Neural progenitor cell (in vitro differentiated cells): ENCODE data around the gene FABP7. TPM values are rescaled to one million over a fixed set of nuclear protein-coding genes. Genes with fewer than 3 reads are reported as not detected.

Experiments used
- DNase-seq: peaks from one replicate; pipeline ENCODE4 v3.0.0-alpha.2; 2016; ENCODE audit warnings: low spot score
- H2AFZ ChIP-seq: fragments of 200-600 bp; sonication (generic); replicated peaks from 2 replicates; pipeline ENCODE4 v1.6.1; 2016; ENCODE audit warnings: antibody characterized with exemption
- H3F3A ChIP-seq: fragments of 200-600 bp; sonication (generic); 2 replicates; pipeline ENCODE4 v1.6.1; 2016; ENCODE audit warnings: antibody characterized with exemption, low read depth
- H3K27ac ChIP-seq: fragments of 200-600 bp; sonication (generic); 2 replicates; pipeline ENCODE4 v1.5.1; 2016; ENCODE audit warnings: mild to moderate bottlenecking
- H3K27me3 ChIP-seq: fragments of 200-600 bp; sonication (generic); 2 replicates; pipeline ENCODE4 v1.6.1; 2016; ENCODE audit warnings: mild to moderate bottlenecking, moderate library complexity
- H3K36me3 ChIP-seq: fragments of 200-600 bp; sonication (generic); 2 replicates; pipeline ENCODE4 v1.5.1; 2016
- H3K4me1 ChIP-seq: fragments of 200-600 bp; sonication (generic); 2 replicates; pipeline ENCODE4 v1.6.1; 2016; ENCODE audit warnings: mixed run types
- H3K4me2 ChIP-seq: fragments of 200-600 bp; sonication (generic); 2 replicates; pipeline ENCODE4 v1.6.1; 2016
- H3K4me3 ChIP-seq: fragments of 200-600 bp; sonication (generic); 2 replicates; pipeline ENCODE4 v1.5.1; 2016
- H3K79me2 ChIP-seq: fragments of 200-600 bp; sonication (generic); 2 replicates; pipeline ENCODE4 v1.6.1; 2016; ENCODE audit warnings: low read depth
- H3K9ac ChIP-seq: fragments of 200-600 bp; sonication (generic); 2 replicates; pipeline ENCODE4 v1.6.1; 2016
- H3K9me3 ChIP-seq: fragments of 200-600 bp; sonication (generic); 2 replicates; pipeline ENCODE4 v1.5.1; 2016; ENCODE audit warnings: low read depth
- H4K20me1 ChIP-seq: fragments of 200-600 bp; sonication (generic); 2 replicates; pipeline ENCODE4 v1.6.1; 2016; ENCODE audit warnings: low read depth
- H3K27ac Mint-ChIP-seq: 3 replicates; pipeline ENCODE4 v1.8.0; 2021; ENCODE audit warnings: mixed read lengths
- H3K27me3 Mint-ChIP-seq: 2 replicates; pipeline ENCODE4 v1.8.0; 2022; ENCODE audit warnings: low read depth, mild to moderate bottlenecking, inconsistent platforms, moderate library complexity, mixed read lengths; ENCODE audit not compliant: insufficient read depth
- H3K36me3 Mint-ChIP-seq: 3 replicates; pipeline ENCODE4 v1.8.0; 2021; ENCODE audit warnings: mixed read lengths
- H3K4me1 Mint-ChIP-seq: 3 replicates; pipeline ENCODE4 v1.8.0; 2021; ENCODE audit warnings: mixed read lengths
- H3K4me3 Mint-ChIP-seq: 3 replicates; pipeline ENCODE4 v1.8.0; 2021; ENCODE audit warnings: mild to moderate bottlenecking, moderate library complexity, mixed read lengths
- H3K9me3 Mint-ChIP-seq: 3 replicates; pipeline ENCODE4 v1.8.0; 2020; ENCODE audit warnings: mixed read lengths
- EZH2 ChIP-seq: fragments of 200-600 bp; sonication (generic); IDR thresholded peaks from 2 replicates; pipeline ENCODE4 v1.6.1; 2017; ENCODE audit warnings: antibody characterized with exemption, mild to moderate bottlenecking, moderate library complexity
- EZH2phosphoT487 ChIP-seq: fragments of 200-600 bp; sonication (generic); IDR thresholded peaks from 2 replicates; pipeline ENCODE4 v1.6.1; 2017; ENCODE audit warnings: antibody characterized with exemption
- total RNA-seq: library from RNA; depleted of rRNA; stranded (reverse); fragments of >200 nt; gene quantifications from 2 replicates; pipeline ENCODE4 v1.2.3, GENCODE V29; 2015; ENCODE audit warnings: low replicate concordance
- TF ChIP-seq, protein P1 (sequence below): fragments of 200-600 bp; sonication (generic); IDR thresholded peaks from 2 replicates; pipeline ENCODE4 v1.5.1; 2017; ENCODE audit warnings: antibody characterized with exemption, mild to moderate bottlenecking

Gene FABP7
- total RNA-seq, 1 donor from 2014 or later: 58.2 TPM

DNA sequence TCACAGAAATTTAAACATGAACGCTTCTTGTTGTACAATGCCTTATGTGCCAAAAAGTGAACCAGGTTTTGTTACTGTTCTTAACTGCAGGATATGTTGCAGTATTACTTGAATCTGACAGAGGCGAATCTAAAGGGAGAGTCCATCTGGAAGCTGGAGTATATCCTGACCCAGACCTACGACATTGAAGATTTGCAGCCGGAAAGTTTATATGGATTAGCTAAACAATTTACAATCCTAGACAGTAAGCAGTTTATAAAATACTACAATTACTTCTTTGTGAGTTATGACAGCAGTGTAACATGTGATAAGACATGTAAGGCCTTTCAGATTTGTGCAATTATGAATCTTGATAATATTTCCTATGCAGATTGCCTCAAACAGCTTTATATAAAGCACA lies 29.5 kb downstream of the FABP7 start:
- H3K9ac ChIP-seq: no peak overlapping the region
- H3K27me3 ChIP-seq: no peaks in the 10 kb centered on the region
- peaks cover 5% of the 10 kb centered on the region for H3K4me1 ChIP-seq
- no peaks in the 10 kb centered on the region for H3K36me3 ChIP-seq
- no peaks in the 10 kb centered on the region for H3F3A ChIP-seq
- Mint-ChIP-seq H3K27me3 (no peaks in the 10 kb centered on the region), H3K27ac (no peak overlapping the region), H3K9me3 (no peaks in the 10 kb centered on the region), H3K4me1 (no peaks in the 10 kb centered on the region), H3K4me3 (no peak overlapping the region), H3K36me3 (peaks cover 5% of the 10 kb centered on the region)
- no peak for DNase-seq
- H3K27ac ChIP-seq: no peak overlapping the region
- no peaks in the 10 kb centered on the region for H3K79me2 ChIP-seq
- H3K9me3 ChIP-seq: no peaks in the 10 kb centered on the region
- no peak for TF ChIP-seq EZH2phosphoT487
- TF ChIP-seq EZH2: no peak
- TF ChIP-seq, protein P1, sequence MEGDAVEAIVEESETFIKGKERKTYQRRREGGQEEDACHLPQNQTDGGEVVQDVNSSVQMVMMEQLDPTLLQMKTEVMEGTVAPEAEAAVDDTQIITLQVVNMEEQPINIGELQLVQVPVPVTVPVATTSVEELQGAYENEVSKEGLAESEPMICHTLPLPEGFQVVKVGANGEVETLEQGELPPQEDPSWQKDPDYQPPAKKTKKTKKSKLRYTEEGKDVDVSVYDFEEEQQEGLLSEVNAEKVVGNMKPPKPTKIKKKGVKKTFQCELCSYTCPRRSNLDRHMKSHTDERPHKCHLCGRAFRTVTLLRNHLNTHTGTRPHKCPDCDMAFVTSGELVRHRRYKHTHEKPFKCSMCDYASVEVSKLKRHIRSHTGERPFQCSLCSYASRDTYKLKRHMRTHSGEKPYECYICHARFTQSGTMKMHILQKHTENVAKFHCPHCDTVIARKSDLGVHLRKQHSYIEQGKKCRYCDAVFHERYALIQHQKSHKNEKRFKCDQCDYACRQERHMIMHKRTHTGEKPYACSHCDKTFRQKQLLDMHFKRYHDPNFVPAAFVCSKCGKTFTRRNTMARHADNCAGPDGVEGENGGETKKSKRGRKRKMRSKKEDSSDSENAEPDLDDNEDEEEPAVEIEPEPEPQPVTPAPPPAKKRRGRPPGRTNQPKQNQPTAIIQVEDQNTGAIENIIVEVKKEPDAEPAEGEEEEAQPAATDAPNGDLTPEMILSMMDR: no peak
- no peaks in the 10 kb centered on the region for H4K20me1 ChIP-seq
- no peak overlapping the region for H3K4me3 ChIP-seq
- no peak overlapping the region for H3K4me2 ChIP-seq
- no peak overlapping the region for H2AFZ ChIP-seq

DNA sequence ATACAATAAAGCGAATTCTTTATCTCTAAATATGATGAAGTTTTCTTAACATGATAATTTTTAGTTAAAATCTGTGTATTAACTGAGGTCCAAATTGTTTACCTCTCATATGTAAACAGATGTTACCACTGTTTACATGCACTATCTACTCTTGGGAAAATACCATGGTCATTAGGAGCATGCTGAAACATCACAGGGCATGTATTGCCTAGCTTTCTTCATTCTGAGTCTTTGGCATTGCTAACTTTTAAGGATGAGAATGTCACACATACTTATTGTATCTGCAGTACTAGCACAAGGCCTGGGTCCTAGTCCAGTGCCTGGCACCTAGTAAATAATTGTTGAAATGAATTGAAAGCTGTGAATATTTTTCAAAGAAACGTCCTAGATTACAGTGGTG lies 30.2 kb downstream of the FABP7 start:
- no peak overlapping the region for H3K9ac ChIP-seq
- H3K27me3 ChIP-seq: no peaks in the 10 kb centered on the region
- no peaks in the 10 kb centered on the region for H4K20me1 ChIP-seq
- H3K4me3 ChIP-seq: no peak overlapping the region
- DNase-seq: no peak
- Mint-ChIP-seq H3K36me3 (peaks cover 5% of the 10 kb centered on the region), H3K4me3 (no peak overlapping the region), H3K9me3 (no peaks in the 10 kb centered on the region), H3K4me1 (no peaks in the 10 kb centered on the region), H3K27ac (no peak overlapping the region), H3K27me3 (no peaks in the 10 kb centered on the region)
- no peak overlapping the region for H2AFZ ChIP-seq
- no peaks in the 10 kb centered on the region for H3F3A ChIP-seq
- peaks cover 5% of the 10 kb centered on the region for H3K4me1 ChIP-seq
- no peak overlapping the region for H3K27ac ChIP-seq
- no peaks in the 10 kb centered on the region for H3K36me3 ChIP-seq
- H3K4me2 ChIP-seq: no peak overlapping the region
- TF ChIP-seq EZH2phosphoT487 (no peak), EZH2 (no peak)
- TF ChIP-seq, protein P1: no peak
- no peaks in the 10 kb centered on the region for H3K79me2 ChIP-seq
- H3K9me3 ChIP-seq: no peaks in the 10 kb centered on the region

DNA sequence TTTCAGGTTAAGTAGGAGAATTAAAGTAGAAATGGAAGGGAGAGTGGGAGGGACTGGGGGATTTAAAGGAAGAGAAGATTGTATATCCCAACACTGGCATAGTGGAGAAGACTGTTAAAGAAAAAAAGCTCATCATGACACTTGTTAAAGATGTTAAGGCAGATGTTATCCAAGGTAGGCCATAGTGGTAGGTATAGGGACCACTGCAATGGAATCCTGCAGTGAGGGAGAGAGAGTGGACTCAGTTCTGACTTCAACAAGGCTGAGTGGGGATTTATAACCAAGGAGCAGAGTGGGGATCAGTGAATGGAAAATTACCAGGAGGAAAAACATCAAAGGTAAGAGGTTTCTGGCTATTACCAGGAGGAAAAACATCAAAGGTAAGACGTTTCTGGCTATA lies 30.7 kb downstream of the FABP7 start:
- no peaks in the 10 kb centered on the region for H3K79me2 ChIP-seq
- H3K27ac ChIP-seq: no peak overlapping the region
- Mint-ChIP-seq H3K9me3 (no peaks in the 10 kb centered on the region), H3K4me1 (no peaks in the 10 kb centered on the region), H3K4me3 (no peak overlapping the region), H3K27ac (no peak overlapping the region), H3K27me3 (no peaks in the 10 kb centered on the region), H3K36me3 (peaks cover 5% of the 10 kb centered on the region)
- H3K9ac ChIP-seq: no peak overlapping the region
- TF ChIP-seq, protein P1: no peak
- H4K20me1 ChIP-seq: no peaks in the 10 kb centered on the region
- no peaks in the 10 kb centered on the region for H3F3A ChIP-seq
- H3K36me3 ChIP-seq: no peaks in the 10 kb centered on the region
- H3K4me1 ChIP-seq: peaks cover 5% of the 10 kb centered on the region
- no peak overlapping the region for H3K4me2 ChIP-seq
- DNase-seq: no peak
- H3K27me3 ChIP-seq: no peaks in the 10 kb centered on the region
- no peak overlapping the region for H3K4me3 ChIP-seq
- peak overlapping the region; percentile 20 for H2AFZ ChIP-seq
- H3K9me3 ChIP-seq: no peaks in the 10 kb centered on the region

DNA sequence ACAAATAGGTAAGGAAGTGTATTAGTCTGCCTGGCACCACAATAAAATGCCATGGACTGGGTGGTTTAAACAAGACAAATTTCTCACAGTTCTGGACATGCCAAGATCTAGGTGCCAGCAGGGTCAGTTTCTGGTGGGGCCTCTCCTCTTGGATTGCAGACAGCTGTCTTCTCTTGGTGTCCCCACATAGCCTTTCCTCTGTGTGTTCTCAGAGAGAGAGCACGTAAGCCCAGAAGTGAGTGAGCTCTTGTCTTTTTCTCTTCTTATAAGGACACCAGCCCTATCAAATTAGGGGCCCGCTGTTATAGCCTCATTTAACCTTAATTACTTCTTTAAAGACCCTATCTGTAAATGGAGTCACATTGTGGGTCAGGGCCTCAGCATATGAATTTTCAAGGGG lies 37.8 kb downstream of the FABP7 start:
- Mint-ChIP-seq H3K27ac (no peak overlapping the region), H3K27me3 (no peaks in the 10 kb centered on the region), H3K4me3 (no peak overlapping the region), H3K9me3 (no peaks in the 10 kb centered on the region), H3K36me3 (no peaks in the 10 kb centered on the region), H3K4me1 (peaks cover 9% of the 10 kb centered on the region)
- Histone ChIP-seq H4K20me1 (no peaks in the 10 kb centered on the region), H3K9me3 (no peaks in the 10 kb centered on the region), H3K4me3 (no peak overlapping the region), H3K27ac (no peak overlapping the region), H3K36me3 (no peaks in the 10 kb centered on the region), H3F3A (no peaks in the 10 kb centered on the region), H3K27me3 (no peaks in the 10 kb centered on the region), H3K9ac (no peak overlapping the region), H3K4me2 (no peak overlapping the region), H3K4me1 (peaks cover 15% of the 10 kb centered on the region), H2AFZ (no peak overlapping the region), H3K79me2 (no peaks in the 10 kb centered on the region)
- TF ChIP-seq EZH2 (no peak), EZH2phosphoT487 (no peak)
- TF ChIP-seq, protein P1: no peak
- DNase-seq: no peak
